22Rv1 (cell line): ENCODE data around the gene MFAP5.
"Not testable (repeated sequence)": the region's sequence is repeated elsewhere in the genome, so short reads cannot be mapped to it uniquely, and the experiment has no call there.

Source experiments
- H3K27ac ChIP-seq: fragments of 450-650 bp; 2 replicates; pipeline ENCODE4 v1.5.1; 2017
- ZFX ChIP-seq: fragments of 450-650 bp; IDR thresholded peaks from 2 replicates; pipeline ENCODE4 v1.6.1; 2017; ENCODE audit warnings: antibody characterized with exemption, borderline replicate concordance
- TF ChIP-seq, protein P1 (sequence below): fragments of 450-650 bp; IDR thresholded peaks from 2 replicates; pipeline ENCODE4 v1.5.1; 2017; ENCODE audit warnings: mild to moderate bottlenecking

MFAP5 gene

DNA sequence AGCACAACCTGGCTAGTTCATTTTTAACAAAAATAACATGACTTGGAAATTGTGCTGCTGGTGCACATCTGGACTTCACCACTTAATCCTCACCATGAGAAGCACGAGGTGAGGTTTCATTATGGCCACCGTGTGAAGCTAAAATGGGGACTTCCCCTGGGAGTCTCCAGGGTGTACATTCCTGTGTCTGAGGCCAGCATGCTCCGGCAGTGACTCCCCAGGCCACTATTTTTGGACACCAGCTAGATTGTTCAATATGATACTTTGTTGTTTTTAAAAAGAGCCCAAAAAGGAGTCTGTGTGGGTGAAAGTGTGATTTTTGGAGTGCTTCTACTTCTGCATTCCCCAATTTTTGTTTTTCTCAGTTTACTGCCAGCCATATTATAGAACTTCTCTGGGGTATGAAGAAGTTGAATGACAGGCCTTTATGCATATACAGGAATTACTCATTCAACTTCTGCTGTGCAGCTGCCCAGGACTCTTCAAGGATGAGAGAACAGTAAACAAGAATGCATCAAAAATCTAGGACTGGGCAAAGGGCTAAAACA is 33.1 kb downstream of the MFAP5 start:
- no peak overlapping the region for H3K27ac ChIP-seq
- TF ChIP-seq, protein P1, sequence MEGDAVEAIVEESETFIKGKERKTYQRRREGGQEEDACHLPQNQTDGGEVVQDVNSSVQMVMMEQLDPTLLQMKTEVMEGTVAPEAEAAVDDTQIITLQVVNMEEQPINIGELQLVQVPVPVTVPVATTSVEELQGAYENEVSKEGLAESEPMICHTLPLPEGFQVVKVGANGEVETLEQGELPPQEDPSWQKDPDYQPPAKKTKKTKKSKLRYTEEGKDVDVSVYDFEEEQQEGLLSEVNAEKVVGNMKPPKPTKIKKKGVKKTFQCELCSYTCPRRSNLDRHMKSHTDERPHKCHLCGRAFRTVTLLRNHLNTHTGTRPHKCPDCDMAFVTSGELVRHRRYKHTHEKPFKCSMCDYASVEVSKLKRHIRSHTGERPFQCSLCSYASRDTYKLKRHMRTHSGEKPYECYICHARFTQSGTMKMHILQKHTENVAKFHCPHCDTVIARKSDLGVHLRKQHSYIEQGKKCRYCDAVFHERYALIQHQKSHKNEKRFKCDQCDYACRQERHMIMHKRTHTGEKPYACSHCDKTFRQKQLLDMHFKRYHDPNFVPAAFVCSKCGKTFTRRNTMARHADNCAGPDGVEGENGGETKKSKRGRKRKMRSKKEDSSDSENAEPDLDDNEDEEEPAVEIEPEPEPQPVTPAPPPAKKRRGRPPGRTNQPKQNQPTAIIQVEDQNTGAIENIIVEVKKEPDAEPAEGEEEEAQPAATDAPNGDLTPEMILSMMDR, result no peak
- no peak for TF ChIP-seq ZFX

DNA sequence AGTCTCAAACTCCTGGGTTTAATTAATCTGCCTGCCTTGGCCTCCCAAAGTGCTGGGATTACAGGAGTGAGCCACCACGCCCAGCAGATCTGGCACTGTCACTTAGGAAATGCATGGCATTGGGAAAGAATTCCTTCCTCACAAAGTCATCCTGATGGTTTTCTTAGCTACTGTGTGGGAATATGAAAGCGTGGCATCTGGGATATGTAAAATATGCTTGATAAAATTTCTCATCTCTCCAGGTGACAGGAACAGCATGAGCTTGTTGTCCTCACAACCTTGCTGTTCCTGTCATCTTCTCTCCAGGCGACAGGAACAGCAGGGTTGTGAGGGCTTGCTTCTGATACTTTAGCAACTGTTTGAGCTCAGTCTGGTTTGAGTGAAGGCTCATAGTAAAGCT is 33.9 kb downstream of the MFAP5 start:
- H3K27ac ChIP-seq, result no peak overlapping the region
- TF ChIP-seq, protein P1, result no peak
- TF ChIP-seq ZFX, result no peak

DNA sequence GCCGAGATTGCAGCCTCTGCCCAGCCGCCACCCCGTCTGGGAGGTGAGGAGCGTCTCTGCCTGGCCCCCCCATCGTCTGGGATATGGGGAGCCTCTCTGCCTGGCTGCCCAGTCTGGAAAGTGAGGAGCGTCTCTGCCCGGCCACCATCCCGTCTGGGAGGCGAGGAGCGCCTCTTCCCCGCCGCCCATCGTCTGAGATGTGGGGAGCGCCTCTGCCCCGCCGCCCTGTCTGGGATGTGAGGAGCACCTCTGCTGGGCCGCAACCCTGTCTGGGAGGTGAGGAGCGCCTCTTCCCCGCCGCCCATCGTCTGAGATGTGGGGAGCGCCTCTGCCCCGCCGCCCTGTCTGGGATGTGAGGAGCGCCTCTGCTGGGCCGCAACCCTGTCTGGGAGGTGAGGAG is 37.9 kb downstream of the MFAP5 start:
- H3K27ac ChIP-seq, result not testable (repeated sequence)

DNA sequence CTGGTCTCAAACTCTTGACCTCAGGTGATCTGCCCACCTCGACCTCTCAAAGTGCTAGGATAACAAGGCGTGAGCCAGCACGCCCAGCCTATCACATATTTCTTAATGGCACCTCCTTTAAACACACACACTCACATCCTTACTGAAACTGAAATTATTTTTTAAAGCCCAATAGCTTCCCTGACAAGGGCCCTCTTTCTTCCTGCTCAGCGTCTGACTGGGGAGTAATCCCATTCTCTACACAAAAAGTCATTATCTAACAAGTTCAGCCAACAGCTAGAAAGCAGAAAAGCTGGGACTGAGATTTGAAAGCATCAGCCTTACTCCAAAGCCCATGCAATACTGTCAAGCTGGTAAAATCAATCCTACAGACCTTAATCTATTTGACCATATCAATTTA is 40.0 kb downstream of the MFAP5 start:
- no peak overlapping the region for H3K27ac ChIP-seq
- TF ChIP-seq ZFX, result no peak
- TF ChIP-seq, protein P1, result no peak

DNA sequence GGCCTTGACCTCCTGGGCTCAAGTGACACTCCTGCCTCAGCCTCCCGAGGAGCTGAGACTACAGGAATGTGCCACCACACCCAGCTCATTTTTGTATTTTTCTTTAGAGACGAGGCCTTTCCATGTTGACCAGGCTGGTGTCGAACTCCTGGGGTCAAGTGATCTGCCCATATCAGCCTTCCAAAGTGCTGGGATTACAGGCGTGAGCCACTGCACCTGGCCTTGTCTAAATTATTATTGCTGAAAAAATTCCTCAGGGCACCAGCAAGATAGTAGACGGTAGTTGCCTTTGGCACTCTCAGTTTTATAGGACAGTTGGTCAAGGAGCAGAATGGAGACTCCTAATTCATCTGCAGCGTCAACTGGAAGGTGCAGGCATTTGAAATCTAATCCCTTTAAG is 47.4 kb downstream of the MFAP5 start:
- TF ChIP-seq, protein P1, result no peak
- no peak overlapping the region for H3K27ac ChIP-seq

DNA sequence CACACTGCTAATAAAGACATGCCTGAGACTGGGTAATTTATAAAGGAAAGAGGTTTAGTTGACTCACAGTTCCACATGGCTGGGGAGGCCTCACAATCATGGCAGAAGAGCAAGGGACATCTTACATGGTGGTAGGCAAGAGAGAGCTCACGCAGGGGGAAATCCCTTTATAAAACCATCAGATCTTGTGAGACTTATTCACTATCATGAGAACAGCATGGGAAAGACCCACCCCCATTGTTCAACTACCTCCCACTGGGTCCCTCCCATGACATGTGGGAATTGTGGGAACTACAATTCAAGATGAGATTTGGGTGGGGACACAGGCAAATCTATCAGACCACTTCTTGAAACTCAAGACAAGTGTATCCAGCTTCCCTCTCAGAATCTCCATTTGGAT is 48.7 kb downstream of the MFAP5 start:
- not testable (repeated sequence) for H3K27ac ChIP-seq

DNA sequence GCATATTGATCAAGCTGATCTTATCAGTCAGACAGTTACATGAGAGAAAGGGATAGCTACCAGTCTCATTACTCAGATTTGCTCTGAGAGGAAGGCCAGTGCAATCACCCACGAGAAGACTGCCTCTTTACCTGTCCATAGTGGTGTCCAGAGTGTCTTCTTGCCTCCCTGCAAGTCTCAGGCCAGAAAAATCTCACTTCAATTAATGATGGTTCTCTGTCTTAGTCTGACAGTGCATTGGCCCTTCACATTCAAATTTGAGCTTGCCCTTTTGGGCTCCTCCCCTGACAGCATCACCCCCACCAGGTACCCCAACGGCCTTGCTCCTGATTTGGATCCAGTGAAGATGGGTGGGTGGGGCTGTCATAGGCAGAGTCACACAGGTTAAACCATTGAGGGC is 50.0 kb downstream of the MFAP5 start, which contains the start of gene AICDA:
AICDA (minus strand) TSS at position 231 of the 400 bp plus-strand sequence; CDS start at position 139, 92 bp downstream.
- no peak within 1 kb of the TSS for H3K27ac ChIP-seq
- TF ChIP-seq ZFX, result no peak
- TF ChIP-seq, protein P1, result no peak

DNA sequence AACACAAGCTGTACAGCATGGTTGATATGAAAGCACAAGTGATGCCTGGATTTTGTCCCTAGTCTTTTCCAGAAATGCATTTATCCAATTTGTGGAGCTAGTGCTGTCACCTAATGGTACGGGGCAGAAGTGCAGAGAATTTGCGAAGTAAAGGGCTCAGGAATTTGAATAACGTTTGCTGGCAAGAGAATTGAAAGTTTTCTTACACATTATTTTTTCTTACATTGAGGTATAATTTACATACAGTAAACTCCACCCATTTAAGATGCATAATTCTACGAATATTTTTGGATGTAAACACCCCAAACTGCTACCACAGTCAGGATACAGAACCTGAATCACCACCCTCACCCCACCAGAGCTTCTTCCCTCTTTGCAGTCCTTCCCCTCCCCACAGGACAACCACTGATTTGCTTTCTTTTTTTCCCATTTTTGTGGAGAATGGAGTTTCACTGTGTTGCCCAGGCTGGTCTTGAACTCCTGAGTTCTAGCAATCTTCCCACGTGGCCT is 53.5 kb downstream of the MFAP5 start:
- no peak overlapping the region for H3K27ac ChIP-seq
- no peak for TF ChIP-seq ZFX
- TF ChIP-seq, protein P1, result peak; percentile 94

DNA sequence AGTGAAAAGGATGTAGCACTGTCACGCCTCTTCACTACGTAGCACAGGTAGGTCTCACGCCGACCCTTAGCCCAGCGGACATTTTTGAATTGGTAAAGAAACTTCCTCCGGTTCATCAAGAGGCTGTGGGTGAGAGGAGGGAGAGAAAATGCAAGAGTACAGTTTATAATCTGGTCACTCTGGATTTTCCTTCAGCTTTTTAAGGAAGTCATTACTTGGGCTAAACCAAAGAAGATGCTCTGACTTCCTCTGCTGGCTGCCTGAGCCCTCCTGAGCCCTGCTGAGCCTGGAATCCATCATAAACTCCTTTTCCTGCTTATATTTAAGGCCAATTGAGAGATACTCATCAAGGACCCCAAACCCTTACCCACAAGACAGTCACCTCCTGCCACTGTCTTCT is 55.7 kb downstream of the MFAP5 start:
- H3K27ac ChIP-seq, result no peak overlapping the region
- TF ChIP-seq, protein P1, result no peak
- no peak for TF ChIP-seq ZFX
